ENCODE results near the gene UNC45B.

DNA sequence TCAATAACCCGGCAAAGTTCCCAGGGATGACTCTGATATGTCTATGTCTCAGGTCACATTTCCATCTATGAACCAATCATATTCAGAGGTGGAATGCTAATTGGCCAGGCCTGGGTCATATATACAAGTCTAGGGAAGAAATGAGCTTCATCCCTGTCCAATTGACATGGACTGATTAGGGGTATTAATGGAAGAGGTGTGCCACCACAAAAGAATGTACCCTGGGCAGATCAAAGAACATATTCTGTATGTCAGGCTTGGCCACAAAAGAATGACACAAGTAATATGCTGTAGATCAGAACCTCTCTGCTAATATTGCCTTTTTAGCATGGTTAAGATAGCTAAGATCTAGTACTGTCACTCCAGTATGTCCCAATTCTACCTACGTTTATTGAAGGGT lies 39.9 kb downstream of the UNC45B start:
- TF ChIP-seq, protein P1, sequence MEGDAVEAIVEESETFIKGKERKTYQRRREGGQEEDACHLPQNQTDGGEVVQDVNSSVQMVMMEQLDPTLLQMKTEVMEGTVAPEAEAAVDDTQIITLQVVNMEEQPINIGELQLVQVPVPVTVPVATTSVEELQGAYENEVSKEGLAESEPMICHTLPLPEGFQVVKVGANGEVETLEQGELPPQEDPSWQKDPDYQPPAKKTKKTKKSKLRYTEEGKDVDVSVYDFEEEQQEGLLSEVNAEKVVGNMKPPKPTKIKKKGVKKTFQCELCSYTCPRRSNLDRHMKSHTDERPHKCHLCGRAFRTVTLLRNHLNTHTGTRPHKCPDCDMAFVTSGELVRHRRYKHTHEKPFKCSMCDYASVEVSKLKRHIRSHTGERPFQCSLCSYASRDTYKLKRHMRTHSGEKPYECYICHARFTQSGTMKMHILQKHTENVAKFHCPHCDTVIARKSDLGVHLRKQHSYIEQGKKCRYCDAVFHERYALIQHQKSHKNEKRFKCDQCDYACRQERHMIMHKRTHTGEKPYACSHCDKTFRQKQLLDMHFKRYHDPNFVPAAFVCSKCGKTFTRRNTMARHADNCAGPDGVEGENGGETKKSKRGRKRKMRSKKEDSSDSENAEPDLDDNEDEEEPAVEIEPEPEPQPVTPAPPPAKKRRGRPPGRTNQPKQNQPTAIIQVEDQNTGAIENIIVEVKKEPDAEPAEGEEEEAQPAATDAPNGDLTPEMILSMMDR (IDR thresholded peaks at IDR 0.05; ENCODE audit: low read depth, low read length, poor library complexity, severe bottlenecking): no peak
- no peak for TF ChIP-seq EZH2phosphoT487 (IDR thresholded peaks at IDR 0.05; ENCODE audit: borderline replicate concordance, low read length)

Measured in DOHH2 (cell line).